AG10803 (cell line): ENCODE data around the gene EEF1AKMT1.
A peak's percentile ranks its signal among the peaks of the same experiment; 100 is the strongest.

Source experiments
- DNase-seq: peaks from one replicate; pipeline ENCODE4 v3.0.0; 2010; ENCODE audit warnings: low read depth
- H3K4me3 ChIP-seq: 2 replicates; pipeline ENCODE4 v1.5.1; 2011; ENCODE audit warnings: mild to moderate bottlenecking, low read length, control low read depth
- TF ChIP-seq, protein P1 (sequence below): conservative IDR thresholded peaks from 2 replicates; pipeline ENCODE4 v1.5.1; 2011; ENCODE audit warnings: mild to moderate bottlenecking, low read length, control low read depth, inconsistent platforms

The EEF1AKMT1 gene

DNA sequence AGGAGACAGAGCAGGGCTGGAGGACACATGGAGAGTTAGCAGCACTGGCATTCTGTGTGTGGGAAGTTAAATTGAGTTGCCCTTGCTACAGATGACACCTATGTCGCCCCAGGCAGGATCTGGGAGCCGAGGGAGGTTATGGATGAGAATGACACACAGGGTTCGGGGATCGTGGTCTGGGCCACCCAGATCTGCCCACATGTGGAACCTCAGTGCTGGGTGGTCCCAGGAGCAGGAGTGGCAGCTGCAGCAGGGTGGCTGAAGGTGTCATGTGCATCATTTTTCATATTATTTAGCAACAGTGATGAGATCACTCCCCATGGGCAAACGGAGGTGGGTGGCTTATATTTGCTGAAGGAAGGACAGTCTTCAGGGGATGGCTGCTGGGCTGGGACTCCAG lies 67.1 kb downstream of the EEF1AKMT1 start:
- TF ChIP-seq, protein P1, sequence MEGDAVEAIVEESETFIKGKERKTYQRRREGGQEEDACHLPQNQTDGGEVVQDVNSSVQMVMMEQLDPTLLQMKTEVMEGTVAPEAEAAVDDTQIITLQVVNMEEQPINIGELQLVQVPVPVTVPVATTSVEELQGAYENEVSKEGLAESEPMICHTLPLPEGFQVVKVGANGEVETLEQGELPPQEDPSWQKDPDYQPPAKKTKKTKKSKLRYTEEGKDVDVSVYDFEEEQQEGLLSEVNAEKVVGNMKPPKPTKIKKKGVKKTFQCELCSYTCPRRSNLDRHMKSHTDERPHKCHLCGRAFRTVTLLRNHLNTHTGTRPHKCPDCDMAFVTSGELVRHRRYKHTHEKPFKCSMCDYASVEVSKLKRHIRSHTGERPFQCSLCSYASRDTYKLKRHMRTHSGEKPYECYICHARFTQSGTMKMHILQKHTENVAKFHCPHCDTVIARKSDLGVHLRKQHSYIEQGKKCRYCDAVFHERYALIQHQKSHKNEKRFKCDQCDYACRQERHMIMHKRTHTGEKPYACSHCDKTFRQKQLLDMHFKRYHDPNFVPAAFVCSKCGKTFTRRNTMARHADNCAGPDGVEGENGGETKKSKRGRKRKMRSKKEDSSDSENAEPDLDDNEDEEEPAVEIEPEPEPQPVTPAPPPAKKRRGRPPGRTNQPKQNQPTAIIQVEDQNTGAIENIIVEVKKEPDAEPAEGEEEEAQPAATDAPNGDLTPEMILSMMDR = no peak
- no peak overlapping the region for H3K4me3 ChIP-seq
- no peak for DNase-seq

DNA sequence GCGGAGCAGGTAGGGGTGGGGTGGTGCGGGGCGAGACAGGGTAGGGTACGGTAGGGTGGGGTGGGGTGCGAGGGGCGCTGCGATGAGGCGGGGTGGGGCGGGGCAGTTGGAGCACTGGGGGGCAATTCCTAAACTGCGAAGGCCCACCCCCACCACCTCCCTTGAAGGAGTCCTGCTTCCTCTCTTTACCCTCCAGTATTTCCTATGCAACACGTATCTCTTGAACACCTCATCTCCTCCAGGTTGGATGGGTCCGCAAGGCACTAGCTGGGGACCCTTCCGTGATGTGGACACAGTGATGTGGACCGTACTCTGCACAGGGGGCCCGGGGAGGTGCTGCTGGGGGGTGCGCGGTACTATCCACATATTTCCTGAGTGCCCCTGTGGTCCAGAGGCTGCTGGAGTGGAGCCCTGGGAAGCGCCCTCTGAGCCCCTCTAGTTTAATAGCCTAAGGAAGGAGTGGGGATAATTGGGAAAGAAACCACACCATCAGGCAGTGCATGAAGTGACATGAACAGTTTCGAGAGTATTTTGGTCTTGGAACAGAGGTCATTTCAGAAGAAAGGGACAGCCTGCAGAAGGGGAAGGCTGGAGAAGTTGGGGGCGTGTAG lies 69.2 kb downstream of the EEF1AKMT1 start:
- TF ChIP-seq, protein P1 = no peak
- no peak overlapping the region; the same call in 1 of the 2 replicates for H3K4me3 ChIP-seq
- no peak for DNase-seq

DNA sequence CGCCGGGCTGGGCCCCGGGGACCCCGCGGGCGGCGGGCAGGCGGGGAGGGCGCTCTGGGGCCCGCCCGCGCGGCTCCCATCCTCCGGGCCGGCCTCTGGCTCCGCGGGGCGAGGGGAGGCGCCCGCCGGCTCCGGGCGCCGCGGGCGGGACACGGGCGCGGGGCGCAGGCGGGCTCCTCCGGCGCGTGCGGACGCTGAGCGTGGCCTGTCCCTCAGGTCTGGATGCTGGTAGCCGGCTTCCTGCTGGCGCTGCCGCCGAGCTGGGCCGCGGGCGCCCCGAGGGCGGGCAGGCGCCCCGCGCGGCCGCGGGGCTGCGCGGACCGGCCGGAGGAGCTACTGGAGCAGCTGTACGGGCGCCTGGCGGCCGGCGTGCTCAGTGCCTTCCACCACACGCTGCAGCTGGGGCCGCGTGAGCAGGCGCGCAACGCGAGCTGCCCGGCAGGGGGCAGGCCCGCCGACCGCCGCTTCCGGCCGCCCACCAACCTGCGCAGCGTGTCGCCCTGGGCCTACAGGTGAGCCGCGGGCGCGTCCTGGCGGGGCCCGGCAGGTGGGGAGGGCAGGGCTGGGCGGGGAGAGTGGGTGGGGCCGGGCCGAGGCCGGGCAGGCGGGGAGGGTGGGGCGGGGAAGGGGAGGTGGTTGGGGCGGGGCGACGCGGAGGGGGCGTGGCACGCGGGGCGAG lies 69.8 kb downstream of the EEF1AKMT1 start:
- H3K4me3 ChIP-seq = peak overlapping the region; percentile 37
- peak; percentile 71 for DNase-seq
- TF ChIP-seq, protein P1 = peak; percentile 43

DNA sequence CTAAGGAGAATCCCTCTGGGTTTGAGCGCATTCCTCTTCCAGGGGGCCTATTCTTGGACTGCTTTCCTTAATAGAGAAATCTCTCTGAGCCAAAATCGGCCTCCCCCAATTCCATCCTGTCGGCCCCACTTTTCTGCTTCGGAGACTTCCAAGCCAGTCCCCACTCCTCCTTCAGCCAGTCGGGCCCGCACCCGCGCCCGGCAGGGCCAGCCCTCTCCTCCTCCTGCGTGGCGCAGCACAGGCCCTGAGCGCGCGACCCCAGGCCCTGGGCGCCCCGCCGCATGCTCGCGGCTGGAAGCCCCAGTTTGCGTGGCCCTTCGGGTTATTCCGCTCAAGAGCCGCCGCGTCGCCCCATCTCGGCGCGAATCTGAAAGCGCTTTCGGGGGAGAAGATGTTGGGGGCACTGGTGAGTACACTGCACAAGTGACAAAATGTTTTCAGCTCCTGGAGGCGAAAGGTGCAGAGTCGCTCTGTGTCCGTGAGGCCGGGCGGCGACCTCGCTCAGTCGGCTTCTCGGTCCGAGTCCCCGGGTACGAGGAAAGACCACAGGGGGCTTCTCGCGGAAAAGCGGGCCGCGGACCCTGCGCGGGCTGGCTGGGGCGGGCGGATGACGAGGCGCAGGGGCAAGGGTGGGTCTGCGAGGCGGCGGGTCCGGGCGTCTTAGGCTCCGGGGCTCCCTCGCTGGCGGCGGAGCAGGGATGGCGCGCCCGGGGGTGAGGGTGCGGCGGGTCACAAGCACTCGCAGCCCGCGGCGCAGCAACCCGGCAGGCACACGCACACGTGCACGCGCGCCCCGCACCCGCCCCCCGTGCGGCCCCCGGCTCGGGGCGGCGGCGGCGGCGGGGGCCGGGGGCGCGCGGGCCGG lies 70.6 kb downstream of the EEF1AKMT1 start, which contains the start of gene IL17D:
Gene IL17D (plus strand): TSS at position 785 of the 865 bp plus-strand sequence. CDS start 303 bp downstream, outside the sequence.
- DNase-seq = no peak
- TF ChIP-seq, protein P1 = no peak
- peak within 1 kb of the TSS; percentile 61 for H3K4me3 ChIP-seq

DNA sequence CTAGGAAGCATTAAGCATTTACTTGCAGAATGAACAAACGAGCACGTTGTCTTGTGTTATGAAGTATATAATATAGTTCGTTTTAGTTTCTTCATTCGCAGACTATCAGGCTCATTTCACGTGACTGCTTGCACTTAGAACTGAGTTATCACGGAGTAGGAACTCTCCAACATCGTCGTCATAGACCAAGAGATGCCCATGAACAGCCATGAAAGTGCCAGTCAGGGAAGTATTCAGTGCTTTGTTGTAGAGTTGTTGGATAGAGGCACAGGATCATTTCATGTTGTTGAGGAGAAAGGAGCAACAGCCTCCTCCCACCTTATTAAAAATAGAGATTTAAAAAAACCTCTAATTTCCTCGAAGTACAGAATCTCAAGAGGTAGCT lies 71.2 kb downstream of the EEF1AKMT1 start:
- peak overlapping the region; percentile 61 for H3K4me3 ChIP-seq
- DNase-seq = no peak
- TF ChIP-seq, protein P1 = no peak

DNA sequence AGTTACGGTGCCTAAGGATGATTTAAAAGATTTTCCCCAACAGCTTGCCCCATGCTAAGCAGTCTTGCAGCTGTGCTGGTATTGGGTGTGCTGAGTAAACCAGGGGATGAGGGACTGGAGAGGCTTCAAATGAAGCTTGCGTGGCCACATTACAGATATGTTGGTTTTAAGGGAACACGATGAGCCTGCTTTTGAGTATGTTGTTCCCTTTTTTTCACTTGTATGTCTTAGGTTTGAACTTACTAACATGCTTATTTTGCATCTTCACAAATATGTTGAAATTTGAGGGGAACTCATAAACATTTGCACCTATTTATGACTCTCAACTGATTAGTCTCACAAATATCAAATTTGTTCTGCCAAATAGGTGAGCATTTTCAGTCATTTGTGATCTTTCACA lies 72.3 kb downstream of the EEF1AKMT1 start:
- H3K4me3 ChIP-seq = no peak overlapping the region
- DNase-seq = no peak
- TF ChIP-seq, protein P1 = no peak
